ENCODE data around the gene AOPEP.

GRCh38 chr9:94811074-94811473 lies 84.6 kb downstream of the AOPEP start:
- TF ChIP-seq ZNF394 (tag by site-specific recombination; IDR thresholded peaks at IDR 0.05; ENCODE audit: borderline replicate concordance) = no peak
- TF ChIP-seq ZNF654 (tag by site-specific recombination; IDR thresholded peaks at IDR 0.05; ENCODE audit: low read depth) = no peak
- TF ChIP-seq, protein P1, sequence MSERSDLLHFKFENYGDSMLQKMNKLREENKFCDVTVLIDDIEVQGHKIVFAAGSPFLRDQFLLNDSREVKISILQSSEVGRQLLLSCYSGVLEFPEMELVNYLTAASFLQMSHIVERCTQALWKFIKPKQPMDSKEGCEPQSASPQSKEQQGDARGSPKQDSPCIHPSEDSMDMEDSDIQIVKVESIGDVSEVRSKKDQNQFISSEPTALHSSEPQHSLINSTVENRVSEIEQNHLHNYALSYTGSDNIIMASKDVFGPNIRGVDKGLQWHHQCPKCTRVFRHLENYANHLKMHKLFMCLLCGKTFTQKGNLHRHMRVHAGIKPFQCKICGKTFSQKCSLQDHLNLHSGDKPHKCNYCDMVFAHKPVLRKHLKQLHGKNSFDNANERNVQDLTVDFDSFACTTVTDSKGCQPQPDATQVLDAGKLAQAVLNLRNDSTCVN (tag by site-specific recombination; optimal IDR thresholded peaks at IDR 0.05) = no peak
- TF ChIP-seq CTCF (tag by site-specific recombination; IDR thresholded peaks at IDR 0.05) = no peak
- TF ChIP-seq ZFP37 (tag by site-specific recombination; IDR thresholded peaks at IDR 0.05) = no peak
- no peak for TF ChIP-seq ZNF585B (tag by site-specific recombination; IDR thresholded peaks at IDR 0.05)
- TF ChIP-seq SETDB1 (IDR thresholded peaks at IDR 0.05; ENCODE audit: insufficient read length, low read length) = no peak
- no peak for TF ChIP-seq ZNF274 (IDR thresholded peaks at IDR 0.05; ENCODE audit: low read length)
- no peak for TF ChIP-seq ZNF274 (tag by site-specific recombination; IDR thresholded peaks at IDR 0.05; ENCODE audit: borderline replicate concordance)
- TF ChIP-seq, protein P2, sequence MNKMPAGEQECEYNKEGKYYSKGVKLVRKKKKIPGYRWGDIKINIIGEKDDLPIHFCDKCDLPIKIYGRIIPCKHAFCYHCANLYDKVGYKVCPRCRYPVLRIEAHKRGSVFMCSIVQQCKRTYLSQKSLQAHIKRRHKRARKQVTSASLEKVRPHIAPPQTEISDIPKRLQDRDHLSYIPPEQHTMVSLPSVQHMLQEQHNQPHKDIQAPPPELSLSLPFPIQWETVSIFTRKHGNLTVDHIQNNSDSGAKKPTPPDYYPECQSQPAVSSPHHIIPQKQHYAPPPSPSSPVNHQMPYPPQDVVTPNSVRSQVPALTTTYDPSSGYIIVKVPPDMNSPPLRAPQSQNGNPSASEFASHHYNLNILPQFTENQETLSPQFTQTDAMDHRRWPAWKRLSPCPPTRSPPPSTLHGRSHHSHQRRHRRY (tag by site-specific recombination; IDR thresholded peaks at IDR 0.05) = no peak
- TF ChIP-seq, protein P3, sequence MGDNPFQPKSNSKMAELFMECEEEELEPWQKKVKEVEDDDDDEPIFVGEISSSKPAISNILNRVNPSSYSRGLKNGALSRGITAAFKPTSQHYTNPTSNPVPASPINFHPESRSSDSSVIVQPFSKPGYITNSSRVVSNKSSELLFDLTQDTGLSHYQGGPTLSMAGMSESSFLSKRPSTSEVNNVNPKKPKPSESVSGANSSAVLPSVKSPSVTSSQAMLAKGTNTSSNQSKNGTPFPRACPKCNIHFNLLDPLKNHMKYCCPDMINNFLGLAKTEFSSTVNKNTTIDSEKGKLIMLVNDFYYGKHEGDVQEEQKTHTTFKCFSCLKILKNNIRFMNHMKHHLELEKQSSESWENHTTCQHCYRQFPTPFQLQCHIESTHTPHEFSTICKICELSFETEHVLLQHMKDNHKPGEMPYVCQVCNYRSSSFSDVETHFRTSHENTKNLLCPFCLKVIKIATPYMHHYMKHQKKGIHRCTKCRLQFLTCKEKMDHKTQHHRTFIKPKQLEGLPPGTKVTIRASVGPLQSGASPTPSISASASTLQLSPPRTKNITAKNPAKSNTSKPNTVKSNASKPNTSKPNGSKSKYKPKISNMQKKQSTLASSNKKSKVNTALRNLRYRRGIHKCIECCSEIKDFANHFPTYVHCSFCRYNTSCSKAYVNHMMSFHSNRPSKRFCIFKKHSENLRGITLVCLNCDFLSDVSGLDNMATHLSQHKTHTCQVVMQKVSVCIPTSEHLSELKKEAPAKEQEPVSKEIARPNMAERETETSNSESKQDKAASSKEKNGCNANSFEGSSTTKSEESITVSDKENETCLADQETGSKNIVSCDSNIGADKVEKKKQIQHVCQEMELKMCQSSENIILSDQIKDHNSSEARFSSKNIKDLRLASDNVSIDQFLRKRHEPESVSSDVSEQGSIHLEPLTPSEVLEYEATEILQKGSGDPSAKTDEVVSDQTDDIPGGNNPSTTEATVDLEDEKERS (tag by site-specific recombination; IDR thresholded peaks at IDR 0.05) = no peak
- TF ChIP-seq SP3 (tag by site-specific recombination; IDR thresholded peaks at IDR 0.05) = no peak
- no peak for TF ChIP-seq ZBTB1 (tag by site-specific recombination; IDR thresholded peaks at IDR 0.05)

All from HEK293 (cell line).